Stomach (tissue), 9 donors: ENCODE data around the gene DNAJB13. TPM values are rescaled to one million over a fixed set of nuclear protein-coding genes. Genes with fewer than 3 reads are reported as not detected.

Source experiments
- DNase-seq, 2 donors: peaks; one replicate each; pipeline versions ENCODE4 v3.0.0 to v3.0.0-alpha.2; 2013 to 2019
- H3K27ac ChIP-seq, 5 donors: fragments of 200-600 bp in 4 of 5; sonication (generic) in 4 of 5; one replicate each; pipeline ENCODE4 v1.5.1; 2013 to 2019; ENCODE audit warnings: mild to moderate bottlenecking in 1 of 5, moderate library complexity in 1 of 5
- H3K27me3 ChIP-seq, 3 donors: fragments of 200-600 bp; sonication (generic); one replicate each; pipeline ENCODE4 v1.5.1; 2017 to 2019; ENCODE audit warnings: mixed run types in 1 of 3
- H3K36me3 ChIP-seq, 4 donors: fragments of 200-600 bp; sonication (generic); 1 replicate in 3 of 4; 2 replicates in 1 of 4; pipeline ENCODE4 v1.5.1; 2016 to 2019
- H3K4me1 ChIP-seq, 4 donors: fragments of 200-600 bp; sonication (generic); one replicate each; pipeline ENCODE4 v1.5.1; 2016 to 2019
- H3K4me3 ChIP-seq, 4 donors: fragments of 200-600 bp; sonication (generic) in 3 of 4; one replicate each; pipeline ENCODE4 v1.5.1; 2016 to 2019; ENCODE audit warnings: mild to moderate bottlenecking in 1 of 4
- H3K9me3 ChIP-seq, 4 donors: fragments of 200-600 bp; sonication (generic); one replicate each; pipeline ENCODE4 v1.5.1; 2016 to 2019
- EP300 ChIP-seq: sonication (generic); formaldehyde crosslinking; IDR thresholded peaks from one replicate; pipeline ENCODE4 v1.6.1; 2017; ENCODE audit warnings: antibody characterized with exemption
- POLR2A ChIP-seq, 4 donors: fragments of 450-650 bp; IDR thresholded peaks; one replicate each; pipeline ENCODE4 v1.6.1; 2016; ENCODE audit warnings: antibody characterized with exemption in 4 of 4, control low read depth in 2 of 4, mild to moderate bottlenecking in 1 of 4, moderate library complexity in 1 of 4
- POLR2AphosphoS5 ChIP-seq, 3 donors: sonication (generic); formaldehyde crosslinking; IDR thresholded peaks; one replicate each; pipeline ENCODE4 v1.6.1; 2016; ENCODE audit warnings: antibody characterized with exemption in 3 of 3
- WGBS, 5 donors: extraction: QIAGEN DNeasy Blood & Tissue Kit in 3 of 5; methylation state at CpG; one replicate each; pipeline versions ENCODE4 v1.1.5 to v1.1.7; 2013 to 2018; 5-methylcytosine and 5-hydroxymethylcytosine counted together
- intact Hi-C: fragments of 100-400 bp; cut with DNase I; formaldehyde crosslinking; loops from one replicate; pipeline ENCODE4 v1.15.1; 2023; ENCODE audit warnings: low total_unique reads
- polyA plus RNA-seq, 3 donors: library from polyadenylated mRNA; stranded (reverse); fragments of 200-250 nt; gene quantifications; one replicate each; pipeline ENCODE4 v1.2.3, GENCODE V29; 2013
- total RNA-seq, 5 donors: library from RNA; depleted of rRNA; stranded (reverse); fragments of >200 nt; gene quantifications; one replicate each; pipeline versions ENCODE4 v1.1.0 to v1.2.3, GENCODE V29; 2014 to 2016
- TF ChIP-seq, protein P1 (sequence below), 7 experiments: fragments of 450-650 bp in 4 of 7; fragments of 200-600 bp in 3 of 7; sonication (generic) in 3 of 7; IDR thresholded peaks; one replicate each; pipeline ENCODE4 v1.5.1; 2016 to 2019; ENCODE audit warnings: antibody characterized with exemption in 7 of 7, control low read depth in 2 of 7, mild to moderate bottlenecking in 1 of 7
- donor health status: healthy with polysubstance abuse.
- donor health status: Bipolar disorder and iron deficiency.
- donor health status: healthy.

The DNAJB13 gene
- total and polyA plus RNA-seq, 8 donors: 0.28 TPM; not detected in 7

DNA sequence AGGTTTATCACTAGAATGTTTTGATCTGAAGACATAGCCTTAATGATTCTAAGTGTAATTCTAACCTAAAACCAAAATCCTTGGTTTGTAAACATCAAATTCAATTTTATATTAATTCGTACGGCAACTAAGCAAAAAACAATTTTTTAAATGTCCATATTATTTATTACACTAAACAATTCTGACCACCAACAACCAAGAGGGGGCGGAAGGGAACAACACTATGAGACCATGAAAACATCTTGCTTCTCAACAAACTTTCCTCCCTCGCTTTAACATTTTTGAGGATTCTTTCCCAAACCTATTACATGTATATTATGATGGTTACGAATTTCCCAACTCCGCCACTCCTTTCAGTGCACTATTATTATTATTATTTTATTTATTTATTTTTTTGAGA, 38.3 kb downstream of the DNAJB13 start:
- H3K4me1 ChIP-seq: peaks cover 0 to 4% (median under 1%) of the 10 kb centered on the region in 4 donors
- intact Hi-C loops: no loop called here
- no peaks in the 10 kb centered on the region for H3K27me3 ChIP-seq
- no peaks in the 10 kb centered on the region for H3K9me3 ChIP-seq
- WGBS, 5 donors: 84 to 97% (median 91%) methylated on average over 6 of the region's 6 CpGs
- no peaks in the 10 kb centered on the region for H3K36me3 ChIP-seq
- no peak overlapping the region for H3K4me3 ChIP-seq
- no peak overlapping the region for H3K27ac ChIP-seq
- no peak for DNase-seq
- no peak for TF ChIP-seq POLR2AphosphoS5 (IDR thresholded peaks at IDR 0.05)
- no peak for TF ChIP-seq EP300
- no peak for TF ChIP-seq POLR2A (IDR thresholded peaks at IDR 0.05)

DNA sequence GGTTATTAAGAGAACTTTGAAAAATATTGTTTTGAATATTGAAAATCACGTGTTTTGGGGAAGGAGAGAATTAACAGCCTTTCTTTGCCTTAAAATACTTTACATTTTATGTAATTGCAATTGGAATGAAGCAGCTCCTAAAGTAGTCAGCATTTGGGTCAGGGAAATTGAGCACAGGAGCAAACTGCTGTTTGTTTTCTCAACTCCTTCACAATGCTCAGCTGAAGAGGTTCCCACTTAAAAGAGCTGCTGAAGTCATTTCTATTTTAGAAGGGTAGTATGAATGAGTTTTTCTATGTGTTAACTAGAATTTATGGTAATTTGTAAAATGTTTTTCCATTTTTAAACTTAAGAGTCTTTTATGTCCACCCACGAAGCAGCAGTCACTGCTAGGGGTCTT, 39.9 kb downstream of the DNAJB13 start:
- Histone ChIP-seq H3K36me3 (no peaks in the 10 kb centered on the region), H3K4me3 (no peak overlapping the region), H3K27ac (no peak overlapping the region), H3K27me3 (no peaks in the 10 kb centered on the region), H3K4me1 (no peaks in the 10 kb centered on the region), H3K9me3 (no peaks in the 10 kb centered on the region)
- no peak for DNase-seq
- intact Hi-C loops: no loop called here
- WGBS, 5 donors: 73 to 84% (median 79%) methylated on average over 2 of the region's 2 CpGs
- TF ChIP-seq POLR2A (IDR thresholded peaks at IDR 0.05): no peak
- no peak for TF ChIP-seq EP300
- no peak for TF ChIP-seq POLR2AphosphoS5 (IDR thresholded peaks at IDR 0.05)
- TF ChIP-seq, protein P1, sequence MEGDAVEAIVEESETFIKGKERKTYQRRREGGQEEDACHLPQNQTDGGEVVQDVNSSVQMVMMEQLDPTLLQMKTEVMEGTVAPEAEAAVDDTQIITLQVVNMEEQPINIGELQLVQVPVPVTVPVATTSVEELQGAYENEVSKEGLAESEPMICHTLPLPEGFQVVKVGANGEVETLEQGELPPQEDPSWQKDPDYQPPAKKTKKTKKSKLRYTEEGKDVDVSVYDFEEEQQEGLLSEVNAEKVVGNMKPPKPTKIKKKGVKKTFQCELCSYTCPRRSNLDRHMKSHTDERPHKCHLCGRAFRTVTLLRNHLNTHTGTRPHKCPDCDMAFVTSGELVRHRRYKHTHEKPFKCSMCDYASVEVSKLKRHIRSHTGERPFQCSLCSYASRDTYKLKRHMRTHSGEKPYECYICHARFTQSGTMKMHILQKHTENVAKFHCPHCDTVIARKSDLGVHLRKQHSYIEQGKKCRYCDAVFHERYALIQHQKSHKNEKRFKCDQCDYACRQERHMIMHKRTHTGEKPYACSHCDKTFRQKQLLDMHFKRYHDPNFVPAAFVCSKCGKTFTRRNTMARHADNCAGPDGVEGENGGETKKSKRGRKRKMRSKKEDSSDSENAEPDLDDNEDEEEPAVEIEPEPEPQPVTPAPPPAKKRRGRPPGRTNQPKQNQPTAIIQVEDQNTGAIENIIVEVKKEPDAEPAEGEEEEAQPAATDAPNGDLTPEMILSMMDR (IDR thresholded peaks at IDR 0.05): no peak

DNA sequence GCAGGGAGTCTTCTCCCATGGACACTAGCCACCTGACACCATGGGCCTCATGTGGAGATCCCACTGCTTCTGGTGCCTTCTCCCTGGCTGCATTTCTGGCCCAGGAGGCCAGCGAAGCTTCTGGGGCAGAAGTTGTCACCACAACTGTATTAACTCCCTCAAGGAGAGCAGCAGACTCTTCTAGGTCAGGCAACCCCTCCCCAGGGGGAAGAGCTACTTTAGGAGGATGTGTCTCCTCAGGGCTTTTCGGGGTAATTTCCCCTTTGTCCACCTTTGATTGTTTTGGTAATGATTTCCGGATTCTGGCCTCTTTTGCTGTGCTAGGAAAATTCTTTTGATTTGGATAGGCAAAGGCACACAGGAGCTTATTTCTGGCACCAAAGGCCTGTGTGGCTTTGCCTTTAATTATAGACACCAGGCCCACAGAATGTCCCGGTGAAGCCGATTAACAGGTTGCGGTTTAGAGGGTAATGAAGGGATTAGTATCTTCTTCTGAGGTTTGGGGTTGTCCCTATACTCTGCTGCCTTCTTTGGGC, 40.7 kb downstream of the DNAJB13 start:
- no peaks in the 10 kb centered on the region for H3K4me1 ChIP-seq
- H3K27ac ChIP-seq: no peak overlapping the region
- intact Hi-C loops: no loop called here
- H3K9me3 ChIP-seq: no peaks in the 10 kb centered on the region
- no peak for TF ChIP-seq POLR2AphosphoS5 (IDR thresholded peaks at IDR 0.05)
- TF ChIP-seq, protein P1 (IDR thresholded peaks at IDR 0.05): no peak
- no peak for TF ChIP-seq EP300
- no peak for TF ChIP-seq POLR2A (IDR thresholded peaks at IDR 0.05)
- 84 to 91% (median 86%) methylated on average over 6 of the region's 6 CpGs for WGBS, 5 donors
- no peaks in the 10 kb centered on the region for H3K36me3 ChIP-seq
- DNase-seq: no peak
- H3K27me3 ChIP-seq: no peaks in the 10 kb centered on the region
- no peak overlapping the region for H3K4me3 ChIP-seq

DNA sequence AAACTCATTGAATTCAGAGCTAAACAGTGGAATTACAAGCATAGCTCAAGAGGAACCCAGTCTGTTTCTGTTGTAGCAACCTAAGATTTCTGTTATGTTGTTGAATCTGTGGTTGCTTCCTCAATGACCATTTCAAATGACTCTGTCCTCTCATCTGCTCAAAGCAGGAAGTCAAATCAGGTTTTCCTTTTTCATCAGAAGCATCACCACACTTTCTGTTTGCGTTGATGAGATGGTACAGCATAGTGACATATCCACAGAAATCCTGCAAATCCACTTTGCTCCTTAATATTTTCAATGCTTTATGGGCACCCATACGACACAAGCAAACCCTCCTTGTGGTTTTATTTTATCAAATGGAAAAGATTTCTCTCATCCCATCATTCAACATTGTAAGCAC, 44.4 kb downstream of the DNAJB13 start:
- Histone ChIP-seq H3K27me3 (no peaks in the 10 kb centered on the region), H3K36me3 (no peaks in the 10 kb centered on the region), H3K27ac (peak overlapping the region in 1 of 5 donors; percentile 24), H3K4me1 (no peaks in the 10 kb centered on the region), H3K9me3 (no peaks in the 10 kb centered on the region), H3K4me3 (no peak overlapping the region)
- 74 to 79% (median 77%) methylated on average over 2 of the region's 2 CpGs for WGBS, 5 donors
- DNase-seq: peak in 1 of 2 donors; percentile 68
- intact Hi-C loops: no loop called here
- TF ChIP-seq POLR2A (IDR thresholded peaks at IDR 0.05) (no peak), POLR2AphosphoS5 (IDR thresholded peaks at IDR 0.05) (no peak), EP300 (no peak)
- TF ChIP-seq, protein P1 (IDR thresholded peaks at IDR 0.05): no peak

DNA sequence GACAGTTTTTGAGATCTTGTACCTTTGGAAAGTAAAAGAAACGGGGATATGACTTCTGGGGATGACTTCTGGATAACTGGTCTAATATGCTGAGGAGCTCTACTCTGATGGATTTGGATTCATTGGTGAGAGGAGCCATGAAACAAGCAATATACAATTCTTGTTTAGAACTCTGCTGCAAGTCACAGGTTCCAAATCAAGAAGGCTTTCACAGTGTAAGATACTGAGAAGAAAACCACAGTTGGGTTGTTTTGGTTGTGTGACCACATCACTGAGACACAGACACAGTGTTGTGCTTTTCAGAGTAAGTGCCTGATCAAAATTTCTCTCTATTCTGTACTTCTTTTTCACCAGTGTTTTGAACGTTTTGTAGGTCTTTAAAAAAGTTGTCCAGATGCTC, 44.9 kb downstream of the DNAJB13 start:
- Histone ChIP-seq H3K9me3 (no peaks in the 10 kb centered on the region), H3K36me3 (peaks cover 0 to 3% (median 2%) of the 10 kb centered on the region in 4 donors), H3K4me3 (no peak overlapping the region), H3K27me3 (no peaks in the 10 kb centered on the region), H3K4me1 (no peaks in the 10 kb centered on the region), H3K27ac (peak overlapping the region in 1 of 5 donors; percentile 24)
- no peak for DNase-seq
- no peak for TF ChIP-seq POLR2A (IDR thresholded peaks at IDR 0.05)
- no peak for TF ChIP-seq EP300
- no peak for TF ChIP-seq POLR2AphosphoS5 (IDR thresholded peaks at IDR 0.05)
- TF ChIP-seq, protein P1 (IDR thresholded peaks at IDR 0.05): no peak
- 70 to 81% (median 74%) methylated on average over 2 of the region's 2 CpGs for WGBS, 5 donors
- intact Hi-C loops: no loop called here
